Tibial artery (tissue), 4 donors: ENCODE measurements around the gene PKD2.

Experiments used
- DNase-seq, 2 donors: peaks; one replicate each; pipeline ENCODE4 v3.0.0-alpha.2; 2019
- H3K27ac ChIP-seq, 2 donors: fragments of 200-600 bp; sonication (generic) in 1 of 2; 1 replicate in 1 of 2; 2 replicates in 1 of 2; pipeline ENCODE4 v1.5.1; 2018 to 2019; ENCODE audit warnings: mild to moderate bottlenecking in 1 of 2
- H3K27me3 ChIP-seq, 2 donors: fragments of 200-600 bp; sonication (generic) in 1 of 2; one replicate each; pipeline versions ENCODE4 v1.5.1 to v1.6.0; 2016 to 2019
- H3K36me3 ChIP-seq, 3 donors: fragments of 200-600 bp; sonication (generic) in 2 of 3; one replicate each; pipeline ENCODE4 v1.5.1; 2016 to 2019; ENCODE audit warnings: mild to moderate bottlenecking in 2 of 3
- H3K4me1 ChIP-seq, 4 donors: fragments of 200-600 bp; sonication (generic) in 2 of 4; 1 replicate in 3 of 4; 2 replicates in 1 of 4; pipeline ENCODE4 v1.5.1; 2016 to 2019
- H3K4me3 ChIP-seq, 2 donors: fragments of 200-600 bp; sonication (generic) in 1 of 2; 1 replicate in 1 of 2; 2 replicates in 1 of 2; pipeline ENCODE4 v1.5.1; 2018 to 2019; ENCODE audit warnings: mild to moderate bottlenecking in 2 of 2
- H3K9me3 ChIP-seq, 3 donors: fragments of 200-600 bp; sonication (generic) in 1 of 3; one replicate each; pipeline ENCODE4 v1.5.1; 2016 to 2019
- CTCF ChIP-seq, 2 experiments: fragments of 200-600 bp in 1 of 2; fragments of 450-650 bp in 1 of 2; IDR thresholded peaks; one replicate each; pipeline ENCODE4 v1.5.1; 2017 to 2019; ENCODE audit warnings: antibody characterized with exemption in 2 of 2, mild to moderate bottlenecking in 1 of 2, moderate library complexity in 1 of 2
- intact Hi-C: fragments of 100-400 bp; cut with DNase I; formaldehyde crosslinking; loops from one replicate; pipeline ENCODE4 v1.15.0; 2023; ENCODE audit warnings: low total_unique reads

PKD2 gene

DNA sequence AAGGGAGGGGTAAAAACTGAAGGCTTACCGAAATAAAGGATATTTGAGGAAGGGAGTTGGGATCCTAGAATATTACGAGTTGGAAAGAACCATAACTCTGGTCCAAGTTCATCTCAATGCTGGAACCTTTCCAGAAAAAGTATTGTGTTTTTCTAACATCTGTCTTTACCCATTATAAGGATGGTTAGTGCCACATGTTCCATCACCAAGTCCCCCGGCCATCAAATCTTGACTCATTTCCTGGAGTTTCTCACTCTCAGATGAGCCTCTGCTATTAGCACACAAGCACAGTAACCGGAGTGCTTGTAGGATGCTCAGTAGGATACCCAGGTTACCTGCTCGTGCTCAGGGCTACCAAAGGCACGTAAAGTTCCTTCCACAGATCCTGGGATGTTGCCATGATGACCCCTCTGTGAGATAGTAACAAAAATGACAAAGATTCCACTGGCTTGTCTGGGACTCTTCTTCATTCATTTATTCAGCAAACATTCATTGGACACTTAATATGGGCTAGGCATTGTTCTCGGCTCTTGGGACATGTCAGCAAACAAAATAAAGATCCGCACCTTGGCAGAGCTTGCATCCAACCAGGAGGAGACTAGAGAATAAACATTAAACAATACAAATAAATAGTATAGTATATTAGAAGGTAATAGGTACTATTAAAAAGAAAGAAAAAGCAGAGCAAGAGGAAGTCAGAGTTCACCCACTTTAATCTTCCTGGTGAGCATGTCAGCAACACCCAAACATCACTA is 36.3 kb downstream of the PKD2 start:
- Histone ChIP-seq H3K36me3 (peaks cover 93 to 98% (median 96%) of the 10 kb centered on the region in 3 donors), H3K4me3 (no peak overlapping the region), H3K27ac (no peak overlapping the region), H3K27me3 (no peaks in the 10 kb centered on the region), H3K4me1 (no peaks in the 10 kb centered on the region), H3K9me3 (no peaks in the 10 kb centered on the region)
- intact Hi-C loops: no loop called here
- no peak for TF ChIP-seq CTCF (IDR thresholded peaks at IDR 0.05)
- DNase-seq: no peak

GRCh38 chr4:88045021-88045420 is 37.6 kb downstream of the PKD2 start:
- Histone ChIP-seq H3K27me3 (no peaks in the 10 kb centered on the region), H3K4me3 (no peak overlapping the region), H3K27ac (no peak overlapping the region), H3K4me1 (no peaks in the 10 kb centered on the region), H3K36me3 (peaks cover 91 to 94% (median 92%) of the 10 kb centered on the region in 3 donors), H3K9me3 (no peaks in the 10 kb centered on the region)
- DNase-seq: no peak
- TF ChIP-seq CTCF (IDR thresholded peaks at IDR 0.05): no peak
- intact Hi-C loops: no loop called here

- H3K27me3 ChIP-seq: no peaks in the 10 kb centered on the region
- intact Hi-C loops: no loop called here
Measured at GRCh38 chr4:88054229-88054628, 46.8 kb downstream of the PKD2 start.

DNA sequence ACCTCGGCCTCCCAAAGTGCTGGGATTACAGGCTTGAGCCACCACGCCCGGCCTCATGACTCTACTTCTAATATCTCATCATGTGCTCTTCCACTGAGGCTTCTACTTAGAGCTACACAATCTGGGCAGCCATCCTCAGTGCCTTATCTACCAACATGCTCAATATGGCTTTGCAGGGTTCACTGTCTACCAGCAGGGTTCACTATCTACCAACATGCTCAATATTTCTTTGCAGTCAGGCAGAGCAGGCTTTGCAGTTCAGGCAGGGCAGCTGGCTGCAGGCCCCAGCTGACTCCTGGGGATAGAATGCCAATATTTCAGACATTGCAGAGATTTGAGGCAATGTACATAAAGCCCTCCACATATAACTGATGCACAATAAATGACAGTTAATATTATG is 47.5 kb downstream of the PKD2 start:
- intact Hi-C loops: no loop called here

More at GRCh38 chr4:88054229-88054628, 46.8 kb downstream of the PKD2 start:
- no peaks in the 10 kb centered on the region for H3K4me1 ChIP-seq
- no peak for DNase-seq
- no peak overlapping the region for H3K27ac ChIP-seq
- peaks cover 75 to 88% (median 87%) of the 10 kb centered on the region in 3 donors for H3K36me3 ChIP-seq
- TF ChIP-seq CTCF (IDR thresholded peaks at IDR 0.05): no peak
- H3K4me3 ChIP-seq: no peak overlapping the region
- H3K9me3 ChIP-seq: no peaks in the 10 kb centered on the region

DNA sequence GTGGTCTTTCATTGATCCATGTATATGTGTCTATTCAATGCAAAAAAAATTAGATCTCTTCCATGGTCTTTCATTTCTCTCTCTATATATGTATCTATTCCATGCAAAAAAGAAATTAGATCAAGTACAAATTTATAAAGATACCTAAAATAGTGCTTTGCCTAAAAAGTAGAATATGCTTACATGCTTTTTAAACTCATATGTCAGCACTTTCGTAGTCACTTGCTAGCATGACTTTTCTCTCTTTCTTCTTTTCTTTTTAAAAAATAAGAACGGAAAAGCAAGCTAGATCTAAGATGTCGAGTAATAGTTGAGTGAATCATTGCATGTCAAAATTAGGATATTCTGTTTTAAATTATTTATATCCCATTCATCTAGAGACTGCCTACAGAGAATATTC is 50.9 kb downstream of the PKD2 start:
- H3K4me3 ChIP-seq: no peak overlapping the region
- H3K4me1 ChIP-seq: no peaks in the 10 kb centered on the region
- H3K27me3 ChIP-seq: no peaks in the 10 kb centered on the region
- TF ChIP-seq CTCF (IDR thresholded peaks at IDR 0.05): no peak
- no peak overlapping the region for H3K27ac ChIP-seq
- no peaks in the 10 kb centered on the region for H3K9me3 ChIP-seq
- DNase-seq: no peak
- intact Hi-C loops: no loop called here
- peaks cover 63 to 71% (median 66%) of the 10 kb centered on the region in 3 donors for H3K36me3 ChIP-seq

More for the DNA sequence above, 47.5 kb downstream of the PKD2 start:
- TF ChIP-seq CTCF (IDR thresholded peaks at IDR 0.05): peak; percentile 18 to 20
- Histone ChIP-seq H3K9me3 (no peaks in the 10 kb centered on the region), H3K36me3 (peaks cover 78 to 87% (median 83%) of the 10 kb centered on the region in 3 donors), H3K27ac (no peak overlapping the region), H3K4me3 (no peak overlapping the region), H3K4me1 (no peaks in the 10 kb centered on the region), H3K27me3 (no peaks in the 10 kb centered on the region)
- no peak for DNase-seq
